ENCODE data around the gene CCDC142. TPM values are rescaled to one million over a fixed set of nuclear protein-coding genes. Genes with fewer than 3 reads are reported as not detected.

CCDC142 gene
- total and polyA plus RNA-seq, 2 experiments from 2014 or later = 5.1 to 12.3 TPM

DNA sequence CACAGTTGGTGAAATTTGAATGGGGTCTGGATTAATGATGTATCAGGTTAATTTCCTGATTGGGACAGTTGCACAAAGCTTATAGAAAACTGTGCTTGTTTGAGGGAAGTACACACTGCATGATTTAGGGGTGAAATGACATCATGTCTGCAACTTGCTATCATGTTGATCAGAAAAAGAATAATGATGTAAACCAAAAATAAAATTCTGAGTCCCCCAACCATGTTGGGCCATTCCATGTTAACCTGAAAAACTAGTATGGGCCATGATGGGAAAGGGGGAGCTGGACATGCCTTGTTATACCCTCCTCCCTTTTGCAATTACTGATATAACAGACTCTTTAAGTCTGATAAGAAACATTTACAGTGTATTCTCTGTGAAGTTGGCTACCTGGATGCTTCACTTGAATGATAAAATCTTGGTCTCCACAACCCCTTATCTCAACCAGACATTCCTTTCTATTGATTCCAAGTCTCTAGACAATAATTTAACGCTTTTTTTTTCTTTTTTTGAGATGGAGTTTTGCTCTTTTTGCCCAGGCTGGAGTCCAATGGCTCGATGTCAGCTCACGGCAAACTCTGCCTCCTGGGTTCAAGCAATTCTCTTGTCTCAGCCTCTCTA lies 32.1 kb downstream of the CCDC142 start:
- H3K79me2 ChIP-seq (replicated peaks; ENCODE audit: insufficient read depth) = no peaks in the 10 kb centered on the region; the same call in 1 of the 2 replicates
- no peak overlapping the region for H3K27ac ChIP-seq (ENCODE audit: low read depth)
- H2AFZ ChIP-seq = no peak overlapping the region
- H3F3A ChIP-seq (replicated peaks; ENCODE audit: low read depth) = peaks cover 9% of the 10 kb centered on the region; the same call in 1 of the 2 replicates
- Mint-ChIP-seq H3K4me3 (no peak overlapping the region), H3K27ac (no peak overlapping the region), H3K36me3 (ENCODE audit: low read depth) (no peaks in the 10 kb centered on the region), H3K9me3 (no peaks in the 10 kb centered on the region; the same call in 2 of the 3 replicates), H3K27me3 (ENCODE audit: insufficient read depth, low read depth, poor library complexity) (peaks cover 10% of the 10 kb centered on the region), H3K4me1 (peaks cover 6% of the 10 kb centered on the region)
- H3K4me2 ChIP-seq = no peak overlapping the region
- H3K36me3 ChIP-seq (ENCODE audit: insufficient read depth) = no peaks in the 10 kb centered on the region
- H3K27me3 ChIP-seq (ENCODE audit: insufficient read depth) = no peaks in the 10 kb centered on the region
- TF ChIP-seq ZNF462 (CRISPR knock-in tag; IDR thresholded peaks at IDR 0.05) = no peak
- TF ChIP-seq ZNF114 (CRISPR knock-in tag; IDR thresholded peaks at IDR 0.05) = no peak
- TF ChIP-seq EZH2 (IDR thresholded peaks at IDR 0.05; ENCODE audit: low read depth, unreplicated experiment) = no peak
- TF ChIP-seq EZH2phosphoT487 (IDR thresholded peaks at IDR 0.05; ENCODE audit: unreplicated experiment) = no peak
- TF ChIP-seq, protein P1, sequence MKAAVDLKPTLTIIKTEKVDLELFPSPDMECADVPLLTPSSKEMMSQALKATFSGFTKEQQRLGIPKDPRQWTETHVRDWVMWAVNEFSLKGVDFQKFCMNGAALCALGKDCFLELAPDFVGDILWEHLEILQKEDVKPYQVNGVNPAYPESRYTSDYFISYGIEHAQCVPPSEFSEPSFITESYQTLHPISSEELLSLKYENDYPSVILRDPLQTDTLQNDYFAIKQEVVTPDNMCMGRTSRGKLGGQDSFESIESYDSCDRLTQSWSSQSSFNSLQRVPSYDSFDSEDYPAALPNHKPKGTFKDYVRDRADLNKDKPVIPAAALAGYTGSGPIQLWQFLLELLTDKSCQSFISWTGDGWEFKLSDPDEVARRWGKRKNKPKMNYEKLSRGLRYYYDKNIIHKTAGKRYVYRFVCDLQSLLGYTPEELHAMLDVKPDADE (IDR thresholded peaks at IDR 0.05) = no peak
- no peak for TF ChIP-seq ZNF331 (CRISPR knock-in tag; IDR thresholded peaks at IDR 0.05; ENCODE audit: low read depth)
- TF ChIP-seq, protein P2, sequence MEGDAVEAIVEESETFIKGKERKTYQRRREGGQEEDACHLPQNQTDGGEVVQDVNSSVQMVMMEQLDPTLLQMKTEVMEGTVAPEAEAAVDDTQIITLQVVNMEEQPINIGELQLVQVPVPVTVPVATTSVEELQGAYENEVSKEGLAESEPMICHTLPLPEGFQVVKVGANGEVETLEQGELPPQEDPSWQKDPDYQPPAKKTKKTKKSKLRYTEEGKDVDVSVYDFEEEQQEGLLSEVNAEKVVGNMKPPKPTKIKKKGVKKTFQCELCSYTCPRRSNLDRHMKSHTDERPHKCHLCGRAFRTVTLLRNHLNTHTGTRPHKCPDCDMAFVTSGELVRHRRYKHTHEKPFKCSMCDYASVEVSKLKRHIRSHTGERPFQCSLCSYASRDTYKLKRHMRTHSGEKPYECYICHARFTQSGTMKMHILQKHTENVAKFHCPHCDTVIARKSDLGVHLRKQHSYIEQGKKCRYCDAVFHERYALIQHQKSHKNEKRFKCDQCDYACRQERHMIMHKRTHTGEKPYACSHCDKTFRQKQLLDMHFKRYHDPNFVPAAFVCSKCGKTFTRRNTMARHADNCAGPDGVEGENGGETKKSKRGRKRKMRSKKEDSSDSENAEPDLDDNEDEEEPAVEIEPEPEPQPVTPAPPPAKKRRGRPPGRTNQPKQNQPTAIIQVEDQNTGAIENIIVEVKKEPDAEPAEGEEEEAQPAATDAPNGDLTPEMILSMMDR (conservative IDR thresholded peaks at IDR 0.05; ENCODE audit: low read depth in 2 of 2) = no peak
- no peak for TF ChIP-seq NANOG (IDR thresholded peaks at IDR 0.05; ENCODE audit: borderline replicate concordance)
- TF ChIP-seq, protein P3, sequence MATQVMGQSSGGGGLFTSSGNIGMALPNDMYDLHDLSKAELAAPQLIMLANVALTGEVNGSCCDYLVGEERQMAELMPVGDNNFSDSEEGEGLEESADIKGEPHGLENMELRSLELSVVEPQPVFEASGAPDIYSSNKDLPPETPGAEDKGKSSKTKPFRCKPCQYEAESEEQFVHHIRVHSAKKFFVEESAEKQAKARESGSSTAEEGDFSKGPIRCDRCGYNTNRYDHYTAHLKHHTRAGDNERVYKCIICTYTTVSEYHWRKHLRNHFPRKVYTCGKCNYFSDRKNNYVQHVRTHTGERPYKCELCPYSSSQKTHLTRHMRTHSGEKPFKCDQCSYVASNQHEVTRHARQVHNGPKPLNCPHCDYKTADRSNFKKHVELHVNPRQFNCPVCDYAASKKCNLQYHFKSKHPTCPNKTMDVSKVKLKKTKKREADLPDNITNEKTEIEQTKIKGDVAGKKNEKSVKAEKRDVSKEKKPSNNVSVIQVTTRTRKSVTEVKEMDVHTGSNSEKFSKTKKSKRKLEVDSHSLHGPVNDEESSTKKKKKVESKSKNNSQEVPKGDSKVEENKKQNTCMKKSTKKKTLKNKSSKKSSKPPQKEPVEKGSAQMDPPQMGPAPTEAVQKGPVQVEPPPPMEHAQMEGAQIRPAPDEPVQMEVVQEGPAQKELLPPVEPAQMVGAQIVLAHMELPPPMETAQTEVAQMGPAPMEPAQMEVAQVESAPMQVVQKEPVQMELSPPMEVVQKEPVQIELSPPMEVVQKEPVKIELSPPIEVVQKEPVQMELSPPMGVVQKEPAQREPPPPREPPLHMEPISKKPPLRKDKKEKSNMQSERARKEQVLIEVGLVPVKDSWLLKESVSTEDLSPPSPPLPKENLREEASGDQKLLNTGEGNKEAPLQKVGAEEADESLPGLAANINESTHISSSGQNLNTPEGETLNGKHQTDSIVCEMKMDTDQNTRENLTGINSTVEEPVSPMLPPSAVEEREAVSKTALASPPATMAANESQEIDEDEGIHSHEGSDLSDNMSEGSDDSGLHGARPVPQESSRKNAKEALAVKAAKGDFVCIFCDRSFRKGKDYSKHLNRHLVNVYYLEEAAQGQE (IDR thresholded peaks at IDR 0.05; ENCODE audit: unreplicated experiment) = no peak
- no peak for TF ChIP-seq JUNB (IDR thresholded peaks at IDR 0.05; ENCODE audit: unreplicated experiment)
- TF ChIP-seq POLR2AphosphoS5 (IDR thresholded peaks at IDR 0.05; ENCODE audit: low read depth) = no peak
- no peak for TF ChIP-seq CREB1 (CRISPR knock-in tag; IDR thresholded peaks at IDR 0.05; ENCODE audit: low read depth)
- no peak for TF ChIP-seq STAT1 (IDR thresholded peaks at IDR 0.05; ENCODE audit: unreplicated experiment)
- H4K20me1 ChIP-seq (replicated peaks; ENCODE audit: insufficient read depth) = no peaks in the 10 kb centered on the region
- peaks cover 4% of the 10 kb centered on the region; the same call in 1 of the 2 replicates for H3K4me1 ChIP-seq (ENCODE audit: insufficient read depth)
- no peak overlapping the region for H3K4me3 ChIP-seq
- DNase-seq (ENCODE audit: low spot score) (no peak), ATAC-seq (no peak)
- no peaks in the 10 kb centered on the region for H3K9me2 ChIP-seq (ENCODE audit: insufficient read depth)

All from GM23338 (cell line).